Transverse colon (tissue), 4 donors: Measurements from ENCODE around the gene CSGALNACT2. TPM values are rescaled to one million over a fixed set of nuclear protein-coding genes. Genes with fewer than 3 reads are reported as not detected.

Experiments
- DNase-seq: peaks from one replicate; pipeline ENCODE4 v3.0.0-alpha.2; 2019
- H3K27ac ChIP-seq, 4 donors: fragments of 200-600 bp; sonication (generic); 2 replicates each; pipeline ENCODE4 v1.5.1; 2016 to 2018; ENCODE audit warnings: inconsistent platforms in 4 of 4
- H3K27me3 ChIP-seq: fragments of 200-600 bp; sonication (generic); 2 replicates; pipeline ENCODE4 v1.5.1; 2017; ENCODE audit warnings: inconsistent platforms
- H3K36me3 ChIP-seq, 4 donors: fragments of 200-600 bp; sonication (generic); 2 replicates each; pipeline ENCODE4 v1.5.1; 2017 to 2019; ENCODE audit warnings: inconsistent platforms in 4 of 4
- H3K4me1 ChIP-seq, 4 donors: fragments of 200-600 bp; sonication (generic); 2 replicates each; pipeline ENCODE4 v1.5.1; 2017 to 2020; ENCODE audit warnings: inconsistent platforms in 4 of 4
- H3K4me3 ChIP-seq, 4 donors: fragments of 200-600 bp; sonication (generic); 1 replicate in 1 of 4; 2 replicates in 3 of 4; pipeline versions ENCODE4 v1.5.1 to v1.6.1; 2017 to 2019; ENCODE audit warnings: inconsistent platforms in 4 of 4
- H3K9me3 ChIP-seq, 2 donors: fragments of 200-600 bp; sonication (generic); 2 replicates each; pipeline ENCODE4 v1.5.1; 2017 to 2019; ENCODE audit warnings: inconsistent platforms in 2 of 2
- EP300 ChIP-seq: sonication (generic); formaldehyde crosslinking; IDR thresholded peaks from one replicate; pipeline ENCODE4 v1.6.1; 2017; ENCODE audit warnings: antibody characterized with exemption, low read depth
- POLR2A ChIP-seq: fragments of 450-650 bp; IDR thresholded peaks from one replicate; pipeline ENCODE4 v1.6.1; 2016; ENCODE audit warnings: antibody characterized with exemption, mild to moderate bottlenecking, moderate library complexity
- POLR2AphosphoS5 ChIP-seq, 3 donors: sonication (generic); formaldehyde crosslinking; IDR thresholded peaks; one replicate each; pipeline ENCODE4 v1.6.1; 2016; ENCODE audit warnings: antibody characterized with exemption in 3 of 3
- WGBS, 2 donors: methylation state at CpG; one replicate each; pipeline ENCODE4 v1.1.5; 2018; ENCODE audit warnings: low coverage in 1 of 2; 5-methylcytosine and 5-hydroxymethylcytosine counted together
- in situ Hi-C, 4 donors: fragments of 200-750 bp; cut with MboI; loops; one replicate each; pipeline versions ENCODE4 v1.15.0 to v1.15.1; 2017; ENCODE audit warnings: low sequenced_read_pairs in 3 of 4, low pct_ligation_motif_present in 1 of 4, low pct_unique_long_range_greater_than_20kb in 1 of 4
- intact Hi-C: fragments of 100-400 bp; cut with DNase I; formaldehyde crosslinking; loops from one replicate; pipeline ENCODE4 v1.15.1; 2023; ENCODE audit warnings: low total_unique reads
- total RNA-seq, 4 donors: library from RNA; depleted of rRNA; stranded (reverse); fragments of >200 nt; gene quantifications; one replicate each; pipeline ENCODE4 v1.1.0, GENCODE V29; 2016
- TF ChIP-seq, protein P1 (sequence below), 5 experiments: fragments of 200-600 bp in 3 of 5; fragments of 450-650 bp in 2 of 5; sonication (generic) in 3 of 5; IDR thresholded peaks; 1 replicate in 2 of 5; 2 replicates in 3 of 5; pipeline ENCODE4 v1.5.1; 2016 to 2017; ENCODE audit warnings: antibody characterized with exemption in 5 of 5, inconsistent platforms in 3 of 5, mild to moderate bottlenecking in 2 of 5, moderate library complexity in 1 of 5

CSGALNACT2 gene
- total RNA-seq, 4 donors from 2014 or later = 4.1 to 15.5 (median 10.9) TPM

DNA sequence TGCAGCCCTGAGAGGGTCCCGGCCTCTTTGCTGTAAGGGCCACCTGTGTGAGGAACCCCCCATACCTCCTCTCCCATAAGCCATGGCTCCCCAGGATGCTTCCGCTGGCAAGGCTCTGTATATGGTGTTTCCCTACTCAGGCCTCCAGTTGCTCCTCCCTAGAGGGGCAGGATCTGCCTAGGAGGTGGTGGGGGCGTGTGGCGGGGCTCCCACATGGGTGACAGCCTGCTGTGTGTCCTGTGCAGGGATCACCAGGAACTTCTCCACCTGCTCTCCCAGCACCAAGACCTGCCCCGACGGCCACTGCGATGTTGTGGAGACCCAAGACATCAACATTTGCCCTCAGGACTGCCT, 25.7 kb upstream of the CSGALNACT2 start:
- intact Hi-C loops (no loop called here), in situ Hi-C loops (loop anchor here in 1 of 4 donors (25.0 kb wide), 1 partner anchor 250 kb away; no protein-coding TSS in a partner anchor)
- no peak overlapping the region for H3K4me3 ChIP-seq
- H3K4me1 ChIP-seq = no peaks in the 10 kb centered on the region
- DNase-seq = no peak
- H3K27ac ChIP-seq = no peak overlapping the region
- WGBS, 2 donors = 90% methylated on average over 7 of the region's 7 CpGs; no CpG with 5 or more reads in 1 of the 2 donors
- no peaks in the 10 kb centered on the region for H3K27me3 ChIP-seq
- H3K36me3 ChIP-seq = no peaks in the 10 kb centered on the region
- no peaks in the 10 kb centered on the region for H3K9me3 ChIP-seq
- TF ChIP-seq, protein P1, sequence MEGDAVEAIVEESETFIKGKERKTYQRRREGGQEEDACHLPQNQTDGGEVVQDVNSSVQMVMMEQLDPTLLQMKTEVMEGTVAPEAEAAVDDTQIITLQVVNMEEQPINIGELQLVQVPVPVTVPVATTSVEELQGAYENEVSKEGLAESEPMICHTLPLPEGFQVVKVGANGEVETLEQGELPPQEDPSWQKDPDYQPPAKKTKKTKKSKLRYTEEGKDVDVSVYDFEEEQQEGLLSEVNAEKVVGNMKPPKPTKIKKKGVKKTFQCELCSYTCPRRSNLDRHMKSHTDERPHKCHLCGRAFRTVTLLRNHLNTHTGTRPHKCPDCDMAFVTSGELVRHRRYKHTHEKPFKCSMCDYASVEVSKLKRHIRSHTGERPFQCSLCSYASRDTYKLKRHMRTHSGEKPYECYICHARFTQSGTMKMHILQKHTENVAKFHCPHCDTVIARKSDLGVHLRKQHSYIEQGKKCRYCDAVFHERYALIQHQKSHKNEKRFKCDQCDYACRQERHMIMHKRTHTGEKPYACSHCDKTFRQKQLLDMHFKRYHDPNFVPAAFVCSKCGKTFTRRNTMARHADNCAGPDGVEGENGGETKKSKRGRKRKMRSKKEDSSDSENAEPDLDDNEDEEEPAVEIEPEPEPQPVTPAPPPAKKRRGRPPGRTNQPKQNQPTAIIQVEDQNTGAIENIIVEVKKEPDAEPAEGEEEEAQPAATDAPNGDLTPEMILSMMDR (IDR thresholded peaks at IDR 0.05) = no peak
- no peak for TF ChIP-seq EP300
- no peak for TF ChIP-seq POLR2A
- TF ChIP-seq POLR2AphosphoS5 (IDR thresholded peaks at IDR 0.05) = no peak

DNA sequence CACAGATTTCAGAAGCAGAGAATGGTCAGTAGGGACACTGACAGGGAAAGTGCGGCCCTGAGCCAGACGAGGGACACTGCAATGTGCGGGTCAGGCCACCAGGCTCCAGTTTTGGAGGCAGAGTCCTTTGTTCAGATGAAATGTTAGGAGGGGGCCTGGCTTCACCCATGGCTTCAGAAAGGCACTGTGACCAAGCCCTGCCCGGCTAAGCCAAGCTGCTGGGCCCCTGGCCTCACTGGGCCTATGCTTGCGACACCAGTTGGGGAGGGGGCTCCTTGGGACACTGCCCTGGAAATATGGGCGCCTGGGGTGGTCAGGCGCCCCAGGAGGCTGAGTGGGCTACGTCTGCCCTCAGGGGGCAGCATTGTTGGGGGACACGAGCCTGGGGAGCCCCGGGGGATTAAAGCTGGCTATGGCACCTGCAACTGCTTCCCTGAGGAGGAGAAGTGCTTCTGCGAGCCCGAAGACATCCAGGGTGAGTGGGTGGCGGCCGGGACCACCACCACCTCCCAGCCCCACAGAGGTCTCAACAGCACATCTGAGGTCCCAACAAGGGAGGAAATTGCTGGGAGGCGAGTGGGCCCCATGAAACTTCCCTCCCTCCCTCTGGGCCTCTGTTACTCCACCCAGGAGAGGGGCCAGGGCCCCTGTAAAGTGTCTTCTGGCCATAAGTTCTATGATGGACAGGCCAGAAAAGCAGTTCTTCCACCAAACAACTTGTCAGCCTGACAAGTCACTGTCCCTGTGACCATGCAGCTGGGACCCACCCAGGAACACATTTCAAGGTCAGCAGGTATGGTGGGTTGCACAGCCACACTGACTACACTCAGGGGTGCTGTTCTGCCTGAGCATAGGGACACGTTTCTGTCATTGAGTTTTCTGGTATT, 24.8 kb upstream of the CSGALNACT2 start:
- H3K36me3 ChIP-seq = no peaks in the 10 kb centered on the region
- H3K9me3 ChIP-seq = no peaks in the 10 kb centered on the region
- WGBS, 2 donors = 83 to 93% methylated on average over 3 to 16 of the region's 16 CpGs
- TF ChIP-seq POLR2AphosphoS5 (IDR thresholded peaks at IDR 0.05) (no peak), EP300 (no peak), POLR2A (no peak)
- TF ChIP-seq, protein P1 (IDR thresholded peaks at IDR 0.05) = no peak
- intact Hi-C loops = no loop called here
- no peak overlapping the region for H3K4me3 ChIP-seq
- no peak for DNase-seq
- H3K4me1 ChIP-seq = no peaks in the 10 kb centered on the region
- no peaks in the 10 kb centered on the region for H3K27me3 ChIP-seq
- no peak overlapping the region for H3K27ac ChIP-seq
- in situ Hi-C loops = loop anchor here in 1 of 4 donors (25.0 kb wide), 1 partner anchor 251 kb away; no protein-coding TSS in a partner anchor

DNA sequence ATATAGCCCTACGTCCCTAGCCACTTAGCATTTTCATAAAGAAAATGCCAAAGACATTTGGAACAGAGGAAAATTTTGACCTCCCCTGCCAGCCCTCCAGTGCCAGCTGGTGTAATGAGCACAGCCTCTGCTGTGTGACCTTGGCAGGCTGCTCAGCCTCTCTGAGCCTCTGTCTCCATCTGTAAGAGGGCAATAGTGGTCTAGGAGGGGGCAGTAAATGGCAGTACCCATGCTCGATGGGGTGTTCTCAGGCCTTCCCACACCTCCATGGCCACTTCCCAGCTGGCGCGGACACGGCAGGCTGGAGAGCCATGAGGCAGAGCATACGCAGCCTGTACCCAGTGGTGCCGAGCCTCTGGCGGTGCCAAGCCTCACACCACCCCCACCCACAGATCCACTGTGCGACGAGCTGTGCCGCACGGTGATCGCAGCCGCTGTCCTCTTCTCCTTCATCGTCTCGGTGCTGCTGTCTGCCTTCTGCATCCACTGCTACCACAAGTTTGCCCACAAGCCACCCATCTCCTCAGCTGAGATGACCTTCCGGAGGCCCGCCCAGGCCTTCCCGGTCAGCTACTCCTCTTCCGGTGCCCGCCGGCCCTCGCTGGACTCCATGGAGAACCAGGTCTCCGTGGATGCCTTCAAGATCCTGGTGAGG, 24.0 kb upstream of the CSGALNACT2 start:
- WGBS, 2 donors = 94% methylated on average over 20 of the region's 24 CpGs; no CpG with 5 or more reads in 1 of the 2 donors
- intact Hi-C loops (no loop called here), in situ Hi-C loops (loop anchor here in 1 of 4 donors (25.0 kb wide), 1 partner anchor 252 kb away; no protein-coding TSS in a partner anchor)
- no peak overlapping the region for H3K27ac ChIP-seq
- TF ChIP-seq, protein P1 (IDR thresholded peaks at IDR 0.05) = no peak
- no peak for TF ChIP-seq POLR2AphosphoS5 (IDR thresholded peaks at IDR 0.05)
- no peak for TF ChIP-seq EP300
- TF ChIP-seq POLR2A = no peak
- no peaks in the 10 kb centered on the region for H3K27me3 ChIP-seq
- H3K4me1 ChIP-seq = no peaks in the 10 kb centered on the region
- H3K36me3 ChIP-seq = no peaks in the 10 kb centered on the region
- H3K4me3 ChIP-seq = no peak overlapping the region
- no peak for DNase-seq
- no peaks in the 10 kb centered on the region for H3K9me3 ChIP-seq
